ENCODE results near the gene DIP2C.

The DIP2C gene

GRCh38 chr10:391847-392704 is 297.4 kb downstream of the DIP2C start:
- no peak for DNase-seq (ENCODE audit: low read depth in 2 of 2)

- DNase-seq (ENCODE audit: low read depth in 2 of 2): no peak
Observed at GRCh38 chr10:391305-391704, 298.2 kb downstream of the DIP2C start.

- DNase-seq (ENCODE audit: low read depth in 2 of 2): no peak
Observed at GRCh38 chr10:390449-391100, 298.9 kb downstream of the DIP2C start.

GRCh38 chr10:389836-390448 is 299.5 kb downstream of the DIP2C start:
- DNase-seq (ENCODE audit: low read depth in 2 of 2): no peak

- no peak for DNase-seq (ENCODE audit: low read depth in 2 of 2)
Observed at GRCh38 chr10:389261-389790, 300.1 kb downstream of the DIP2C start.

GRCh38 chr10:388661-389045 is 300.8 kb downstream of the DIP2C start:
- DNase-seq (ENCODE audit: low read depth in 2 of 2): no peak

- DNase-seq (ENCODE audit: low read depth in 2 of 2): no peak
Observed at GRCh38 chr10:387909-388660, 301.4 kb downstream of the DIP2C start.

GRCh38 chr10:387593-387891 is 301.9 kb downstream of the DIP2C start:
- DNase-seq (ENCODE audit: low read depth in 2 of 2): no peak

- no peak for DNase-seq (ENCODE audit: low read depth in 2 of 2)
Observed at GRCh38 chr10:386771-387592, 302.5 kb downstream of the DIP2C start.

- no peak for DNase-seq (ENCODE audit: low read depth in 2 of 2)
Observed at GRCh38 chr10:385571-386300, 303.7 kb downstream of the DIP2C start.

- DNase-seq (ENCODE audit: low read depth in 2 of 2): no peak
Observed at GRCh38 chr10:384538-385305, 304.7 kb downstream of the DIP2C start.

- DNase-seq (ENCODE audit: low read depth in 2 of 2): no peak
Observed at GRCh38 chr10:383519-383918, 305.9 kb downstream of the DIP2C start.

- no peak for DNase-seq (ENCODE audit: low read depth in 2 of 2)
Observed at GRCh38 chr10:381805-382204, 307.7 kb downstream of the DIP2C start.

GRCh38 chr10:381346-381745 is 308.1 kb downstream of the DIP2C start:
- no peak for DNase-seq (ENCODE audit: low read depth in 2 of 2)

GRCh38 chr10:380313-380940 is 309.0 kb downstream of the DIP2C start:
- no peak for DNase-seq (ENCODE audit: low read depth in 2 of 2)

GRCh38 chr10:378930-379704 is 310.4 kb downstream of the DIP2C start:
- no peak for DNase-seq (ENCODE audit: low read depth in 2 of 2)

- no peak for DNase-seq (ENCODE audit: low read depth in 2 of 2)
Observed at GRCh38 chr10:378230-378929, 311.1 kb downstream of the DIP2C start.

GRCh38 chr10:377228-377627 is 312.2 kb downstream of the DIP2C start:
- DNase-seq (ENCODE audit: low read depth in 2 of 2): no peak

Measured in stimulated activated CD8-positive, alpha-beta memory T cell treated with anti-CD3 and anti-CD28 coated beads, Interleukin-2, amount 100 ng/mL, for 48 hours (primary cell).